K562 (cell line): ENCODE measurements around the gene RALGPS1. TPM values are rescaled to one million over a fixed set of nuclear protein-coding genes. Genes with fewer than 3 reads are reported as not detected.

Source experiments
- ATAC-seq: fragments of 200-7000 bp; cut with Tn5 transposase; 3 replicates; pipeline ENCODE4 v1.9.1; 2020; ENCODE audit warnings: moderate library complexity
- BruUV-seq: library from RNA; stranded (reverse); fragments of 400-500 nt; replicated peaks from 2 replicates; lab custom pipeline; 2021; lab: Mats Ljungman, UMichigan
- CTCF ChIA-PET: fragments of 300-600 bp; formaldehyde crosslinking; extraction: SDS; loops from one replicate; lab custom pipeline; 2021; ENCODE audit warnings: low intra/inter-chr PET ratio; lab: Yijun Ruan, JAX
- POLR2A ChIA-PET: fragments of 300-600, 350-650 bp; sonication (Branson Sonifier 250); formaldehyde crosslinking; extraction: SDS; loops from one replicate; lab custom pipeline; 2021; ENCODE audit warnings: antibody characterized with exemption, inconsistent platforms; lab: Yijun Ruan, JAX
- DNase-seq, 4 experiments: peaks; one replicate each; pipeline versions ENCODE4 v3.0.0 to v3.0.0-alpha.2; 2011 to 2018; ENCODE audit warnings: low spot score in 3 of 4, mixed read lengths in 3 of 4; ENCODE audit errors: extremely low read depth in 1 of 4
- FAIRE-seq: peaks from 2 replicates; lab custom pipeline; 2011; peaks lifted over from hg19 to GRCh38; lab: Jason Lieb, UNC
- H2AFZ ChIP-seq: 2 replicates; pipeline ENCODE4 v1.6.0; 2011; ENCODE audit warnings: low read depth, low read length, control low read depth, inconsistent platforms
- H3K27ac ChIP-seq: fragments of 200-600 bp; 3 replicates; pipeline ENCODE4 v1.8.0; 2011; ENCODE audit warnings: low read depth, mild to moderate bottlenecking, control low read depth, inconsistent platforms, low read length, moderate library complexity, mixed read lengths; ENCODE audit errors: extremely low read depth
- H3K27me3 ChIP-seq, 2 experiments: fragments of 300-600 bp in 1 of 2; 2 replicates in 1 of 2; 3 replicates in 1 of 2; pipeline versions ENCODE4 v1.6.0 to v1.8.0; 2011; ENCODE audit warnings: inconsistent platforms in 2 of 2, low read length in 2 of 2, mild to moderate bottlenecking in 1 of 2, mixed read lengths in 1 of 2, moderate library complexity in 1 of 2; ENCODE audit not compliant: control insufficient read depth in 2 of 2, insufficient read depth in 2 of 2
- H3K36me3 ChIP-seq: fragments of 300-600 bp; 3 replicates; pipeline ENCODE4 v1.8.0; 2011; ENCODE audit warnings: mild to moderate bottlenecking, low read length, inconsistent platforms; ENCODE audit not compliant: control insufficient read depth, insufficient read depth
- H3K4me1 ChIP-seq, 2 experiments: fragments of 200-600 bp in 1 of 2; replicated peaks in 1 of 2; 2 replicates in 1 of 2; 3 replicates in 1 of 2; pipeline versions ENCODE4 v1.5.1 to v1.8.0; 2011; ENCODE audit warnings: inconsistent platforms in 2 of 2, low read length in 2 of 2, mild to moderate bottlenecking in 1 of 2, mixed read lengths in 1 of 2, moderate library complexity in 1 of 2; ENCODE audit not compliant: control insufficient read depth in 2 of 2, insufficient read depth in 2 of 2
- H3K4me2 ChIP-seq: 2 replicates; pipeline ENCODE4 v1.6.1; 2011; ENCODE audit warnings: low read length, control low read depth, inconsistent platforms, mixed read lengths; ENCODE audit not compliant: insufficient read depth
- H3K4me3 ChIP-seq: fragments of 200-600 bp; sonication (generic), shearing (Covaris generic); 2 replicates; pipeline ENCODE4 v1.5.1; 2016; ENCODE audit warnings: control low read depth, inconsistent platforms
- H3K79me2 ChIP-seq: fragments of 200-600 bp; 3 replicates; pipeline ENCODE4 v1.8.0; 2011; ENCODE audit warnings: low read length, inconsistent platforms; ENCODE audit not compliant: control insufficient read depth, insufficient read depth
- H3K9ac ChIP-seq, 2 experiments: 2 replicates each; pipeline versions ENCODE4 v1.6.0 to v1.6.1; 2011; ENCODE audit warnings: low read depth in 2 of 2, low read length in 2 of 2, control low read depth in 1 of 2, inconsistent platforms in 1 of 2, mild to moderate bottlenecking in 1 of 2, mixed read lengths in 1 of 2; ENCODE audit not compliant: insufficient read depth in 1 of 2
- H3K9me1 ChIP-seq: one replicate; pipeline ENCODE4 v1.6.0; 2011; ENCODE audit warnings: inconsistent platforms, mild to moderate bottlenecking, low read length, moderate library complexity; ENCODE audit not compliant: control insufficient read depth, insufficient read depth
- H3K9me3 ChIP-seq: replicated peaks from 2 replicates; pipeline ENCODE4 v1.5.1; 2011; ENCODE audit warnings: low read depth, low read length, inconsistent platforms; ENCODE audit not compliant: control insufficient read depth, insufficient read depth
- H4K20me1 ChIP-seq: replicated peaks from 2 replicates; pipeline ENCODE4 v1.6.1; 2011; ENCODE audit warnings: low read length, inconsistent platforms, mixed read lengths; ENCODE audit not compliant: control insufficient read depth, insufficient read depth
- ZNF76 ChIP-seq: fragments of 250-450 bp; sonication (Bioruptor Pico); IDR thresholded peaks from 2 replicates; pipeline ENCODE4 v1.4.0; 2020; ENCODE audit warnings: mild to moderate bottlenecking, moderate library complexity, borderline replicate concordance
- WGBS: fragments of 100-300 bp; shearing (Covaris generic); methylation state at CpG from one replicate; pipeline ENCODE4 v1.1.6; 2016; ENCODE audit warnings: low coverage, mixed read lengths; ENCODE audit not compliant: insufficient coverage; ENCODE audit errors: missing lambda C conversion rate; 5-methylcytosine and 5-hydroxymethylcytosine counted together
- in situ Hi-C: fragments of 300-500 bp; cut with MboI; formaldehyde crosslinking; loops from 4 replicates; pipeline ENCODE4 v1.15.0; 2018; ENCODE audit warnings: inconsistent platforms, mixed read lengths
- intact Hi-C: fragments of 100-400 bp; cut with micrococcal nuclease; formaldehyde crosslinking; loops from 2 replicates; pipeline ENCODE4 v1.14.2; 2022
- polyA plus RNA-seq, 8 experiments: library from polyadenylated mRNA; depleted of rRNA in 4 of 8; stranded (reverse) in 5 of 8; unstranded in 3 of 8; fragments of >200 nt; fragmentation: Nextera tagmentation in 2 of 8; fragmentation: Illumina TruSeq in 1 of 8; extraction: Ambion mirVana in 2 of 8; extraction: Trizol in 1 of 8; gene quantifications; 2 replicates each; pipeline versions ENCODE4 v1.2.1 to v1.2.3, GENCODE V29; 2011 to 2014; ENCODE audit warnings: inconsistent platforms in 1 of 8, missing spikeins in 1 of 8
- total RNA-seq, 7 experiments: library from RNA; depleted of rRNA in 6 of 7; stranded (reverse); fragments of >200 nt in 6 of 7; fragmentation: Illumina TruSeq in 2 of 7; extraction: Trizol in 2 of 7; gene quantifications; 2 replicates each; pipeline versions ENCODE4 v1.2.1 to v1.2.3, GENCODE V29; 2011 to 2021; ENCODE audit warnings: low replicate concordance in 1 of 7
- TF ChIP-seq, protein P1 (sequence below), 3 experiments: fragments of 200-800 bp in 1 of 3; fragments of 250-450 bp in 1 of 3; fragments of 450-650 bp in 1 of 3; sonication (Bioruptor Pico) in 1 of 3; sonication (Bioruptor generic) in 1 of 3; formaldehyde crosslinking in 1 of 3; IDR thresholded peaks; 2 replicates each; pipeline versions ENCODE4 v1.6.1 to v1.8.0; 2016 to 2022; ENCODE audit warnings: mild to moderate bottlenecking in 2 of 3, missing genetic modification characterization in 2 of 3, missing compliant biosample characterization in 1 of 3, moderate library complexity in 1 of 3

The RALGPS1 gene
- total and polyA plus RNA-seq, 9 of the 15 experiments (the other 6 are each of a cell fraction or from before 2014, with no cell fraction given) = 0.04 to 2.6 (median 1.5) TPM

DNA sequence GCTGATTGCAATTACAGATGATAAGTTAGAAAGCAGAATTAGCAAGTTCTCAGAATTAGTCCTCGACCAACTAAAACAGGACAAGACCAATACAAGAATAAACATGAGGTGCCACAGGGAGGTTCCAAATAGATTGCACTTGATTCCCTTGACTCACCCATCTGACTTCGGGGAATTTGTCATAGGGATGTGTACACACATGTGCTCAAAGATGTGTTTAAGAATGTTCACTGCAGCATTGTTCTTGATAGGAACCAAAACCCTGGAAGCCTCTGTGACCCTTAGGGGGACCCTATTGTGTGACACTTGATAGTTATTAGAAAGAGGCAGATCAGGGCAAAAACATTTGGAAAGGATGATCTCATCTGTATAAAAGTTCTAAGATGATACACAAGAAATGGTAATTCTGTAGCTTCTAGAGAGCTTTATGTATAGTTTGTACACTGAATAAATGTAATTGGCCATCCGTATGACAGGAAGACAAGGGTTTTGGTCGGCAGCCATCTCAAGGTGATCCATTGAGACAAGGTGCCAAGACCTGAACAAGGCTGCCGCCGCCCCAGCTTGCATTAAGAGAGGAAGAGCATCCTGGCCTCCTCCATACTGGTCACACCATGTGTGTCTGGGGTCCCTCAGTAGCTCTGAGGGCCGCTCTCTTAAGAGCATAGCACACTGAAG, 301.8 kb downstream of the RALGPS1 start:
- Histone ChIP-seq H3K4me1 (peaks cover 0 to 6% of the 10 kb centered on the region in 2 experiments; a peak in 1 of 5 replicates), H3K27ac (no peak overlapping the region), H3K9me3 (no peaks in the 10 kb centered on the region), H3K9me1 (no peaks in the 10 kb centered on the region), H3K79me2 (no peaks in the 10 kb centered on the region), H3K36me3 (no peaks in the 10 kb centered on the region), H3K4me3 (no peak overlapping the region), H2AFZ (no peak overlapping the region), H4K20me1 (0 out of 2 replicates have a peak, but pooled peaks cover 3% of the 10 kb centered on the region), H3K9ac (0 out of 4 replicates have a peak overlapping the region, but pooled peaks of 1 of the 2 experiments have one; percentile 6), H3K4me2 (no peak overlapping the region), H3K27me3 (peaks cover 27 to 73% of the 10 kb centered on the region in 2 experiments)
- in situ Hi-C loops = loop anchor here (10.0 kb wide), 1 partner anchor 708 kb away; no protein-coding TSS in a partner anchor
- WGBS = 0% methylated on average over 7 of the region's 7 CpGs
- ATAC-seq = no peak
- TF ChIP-seq, protein P1, sequence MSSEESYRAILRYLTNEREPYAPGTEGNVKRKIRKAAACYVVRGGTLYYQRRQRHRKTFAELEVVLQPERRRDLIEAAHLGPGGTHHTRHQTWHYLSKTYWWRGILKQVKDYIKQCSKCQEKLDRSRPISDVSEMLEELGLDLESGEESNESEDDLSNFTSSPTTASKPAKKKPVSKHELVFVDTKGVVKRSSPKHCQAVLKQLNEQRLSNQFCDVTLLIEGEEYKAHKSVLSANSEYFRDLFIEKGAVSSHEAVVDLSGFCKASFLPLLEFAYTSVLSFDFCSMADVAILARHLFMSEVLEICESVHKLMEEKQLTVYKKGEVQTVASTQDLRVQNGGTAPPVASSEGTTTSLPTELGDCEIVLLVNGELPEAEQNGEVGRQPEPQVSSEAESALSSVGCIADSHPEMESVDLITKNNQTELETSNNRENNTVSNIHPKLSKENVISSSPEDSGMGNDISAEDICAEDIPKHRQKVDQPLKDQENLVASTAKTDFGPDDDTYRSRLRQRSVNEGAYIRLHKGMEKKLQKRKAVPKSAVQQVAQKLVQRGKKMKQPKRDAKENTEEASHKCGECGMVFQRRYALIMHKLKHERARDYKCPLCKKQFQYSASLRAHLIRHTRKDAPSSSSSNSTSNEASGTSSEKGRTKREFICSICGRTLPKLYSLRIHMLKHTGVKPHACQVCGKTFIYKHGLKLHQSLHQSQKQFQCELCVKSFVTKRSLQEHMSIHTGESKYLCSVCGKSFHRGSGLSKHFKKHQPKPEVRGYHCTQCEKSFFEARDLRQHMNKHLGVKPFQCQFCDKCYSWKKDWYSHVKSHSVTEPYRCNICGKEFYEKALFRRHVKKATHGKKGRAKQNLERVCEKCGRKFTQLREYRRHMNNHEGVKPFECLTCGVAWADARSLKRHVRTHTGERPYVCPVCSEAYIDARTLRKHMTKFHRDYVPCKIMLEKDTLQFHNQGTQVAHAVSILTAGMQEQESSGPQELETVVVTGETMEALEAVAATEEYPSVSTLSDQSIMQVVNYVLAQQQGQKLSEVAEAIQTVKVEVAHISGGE (CRISPR knock-in tag; IDR thresholded peaks at IDR 0.05) = peak in 1 of 3 experiments; percentile 82; a peak in 2 of 6 replicates
- no peak for TF ChIP-seq ZNF76 (CRISPR knock-in tag)
- CTCF ChIA-PET = no interaction called here
- POLR2A ChIA-PET = interaction anchor here (1.0 to 1.2 kb wide), 2 partner anchors 7 to 16 kb away, joined by 3 read pairs; no protein-coding TSS in a partner anchor
- no TSS peak for BruUV-seq
- no peak for DNase-seq
- FAIRE-seq = no peak
- intact Hi-C loops = loop anchor here (5.0 kb wide), 2 partner anchors 181 to 281 kb away; partner anchors contain the start of gene SLC2A8
